Ovary (tissue), 3 donors: ENCODE data around the gene ASB5.

ENCODE experiments used
- EP300 ChIP-seq: sonication (generic); formaldehyde crosslinking; IDR thresholded peaks from one replicate; pipeline ENCODE4 v1.6.1; 2017; ENCODE audit warnings: antibody characterized with exemption
- POLR2A ChIP-seq: fragments of 450-650 bp; IDR thresholded peaks from one replicate; pipeline ENCODE4 v1.6.1; 2017; ENCODE audit warnings: antibody characterized with exemption, mild to moderate bottlenecking, moderate library complexity
- TF ChIP-seq, protein P1 (sequence below), 3 donors: fragments of 450-650 bp in 2 of 3; fragments of 200-600 bp in 1 of 3; IDR thresholded peaks; one replicate each; pipeline versions ENCODE4 v1.5.1 to v1.8.0; 2016 to 2022; ENCODE audit warnings: antibody characterized with exemption in 3 of 3, mild to moderate bottlenecking in 1 of 3
- donor health status: DM: no; HTN: no; CAD: no.

DNA sequence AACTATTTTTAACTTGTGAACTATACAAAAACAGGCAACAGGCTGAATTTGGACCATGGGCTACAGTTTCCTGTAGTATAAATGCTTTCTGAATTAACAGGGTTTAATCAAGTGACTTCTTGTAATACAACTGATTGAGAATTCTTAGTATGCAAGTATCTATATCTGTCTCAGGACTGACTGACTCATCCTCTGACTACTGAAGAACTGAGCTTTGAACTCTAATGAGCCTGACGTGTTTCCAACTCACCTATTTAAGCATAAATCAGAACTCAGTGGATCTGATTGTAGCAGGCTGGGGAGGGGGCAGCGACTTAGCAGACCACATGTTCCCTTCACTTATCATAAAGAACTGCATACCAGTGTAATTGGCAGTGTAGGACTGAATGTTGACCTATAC is 81.4 kb downstream of the ASB5 start:
- TF ChIP-seq, protein P1, sequence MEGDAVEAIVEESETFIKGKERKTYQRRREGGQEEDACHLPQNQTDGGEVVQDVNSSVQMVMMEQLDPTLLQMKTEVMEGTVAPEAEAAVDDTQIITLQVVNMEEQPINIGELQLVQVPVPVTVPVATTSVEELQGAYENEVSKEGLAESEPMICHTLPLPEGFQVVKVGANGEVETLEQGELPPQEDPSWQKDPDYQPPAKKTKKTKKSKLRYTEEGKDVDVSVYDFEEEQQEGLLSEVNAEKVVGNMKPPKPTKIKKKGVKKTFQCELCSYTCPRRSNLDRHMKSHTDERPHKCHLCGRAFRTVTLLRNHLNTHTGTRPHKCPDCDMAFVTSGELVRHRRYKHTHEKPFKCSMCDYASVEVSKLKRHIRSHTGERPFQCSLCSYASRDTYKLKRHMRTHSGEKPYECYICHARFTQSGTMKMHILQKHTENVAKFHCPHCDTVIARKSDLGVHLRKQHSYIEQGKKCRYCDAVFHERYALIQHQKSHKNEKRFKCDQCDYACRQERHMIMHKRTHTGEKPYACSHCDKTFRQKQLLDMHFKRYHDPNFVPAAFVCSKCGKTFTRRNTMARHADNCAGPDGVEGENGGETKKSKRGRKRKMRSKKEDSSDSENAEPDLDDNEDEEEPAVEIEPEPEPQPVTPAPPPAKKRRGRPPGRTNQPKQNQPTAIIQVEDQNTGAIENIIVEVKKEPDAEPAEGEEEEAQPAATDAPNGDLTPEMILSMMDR (IDR thresholded peaks at IDR 0.05) = no peak
- TF ChIP-seq POLR2A = no peak
- no peak for TF ChIP-seq EP300
